Stomach smooth muscle (tissue), 2 donors: ENCODE data around the gene REELD1.

Experiments
- H3K27ac ChIP-seq: one replicate; pipeline ENCODE4 v1.7.0; 2013; ENCODE audit warnings: mild to moderate bottlenecking, low read length, inconsistent platforms
- H3K27me3 ChIP-seq, 2 donors: one replicate each; pipeline ENCODE4 v1.7.0; 2013; ENCODE audit warnings: low read length in 2 of 2; ENCODE audit not compliant: insufficient read depth in 2 of 2, control insufficient read depth in 1 of 2
- H3K36me3 ChIP-seq, 2 donors: one replicate each; pipeline ENCODE4 v1.7.0; 2013; ENCODE audit warnings: low read length in 2 of 2; ENCODE audit not compliant: control insufficient read depth in 2 of 2, insufficient read depth in 2 of 2
- H3K4me1 ChIP-seq: one replicate; pipeline ENCODE4 v1.7.0; 2013; ENCODE audit warnings: low read length; ENCODE audit not compliant: control insufficient read depth, insufficient read depth
- H3K4me3 ChIP-seq, 2 donors: one replicate each; pipeline ENCODE4 v1.7.0; 2013; ENCODE audit warnings: low read length in 2 of 2
- H3K9ac ChIP-seq, 2 donors: one replicate each; pipeline ENCODE4 v1.7.0; 2013; ENCODE audit warnings: low read length in 2 of 2, mild to moderate bottlenecking in 1 of 2
- H3K9me3 ChIP-seq, 2 donors: one replicate each; pipeline ENCODE4 v1.7.0; 2013; ENCODE audit warnings: low read length in 2 of 2; ENCODE audit not compliant: control insufficient read depth in 2 of 2
- donor health status: healthy.
- donor health status: Pancreatic carcinoma.

The REELD1 gene

GRCh38 chr4:146222313-146222712 lies 8.0 kb downstream of the REELD1 start:
- Histone ChIP-seq H3K9ac (no peak overlapping the region), H3K4me3 (no peak overlapping the region), H3K27me3 (no peaks in the 10 kb centered on the region), H3K9me3 (no peaks in the 10 kb centered on the region), H3K4me1 (no peaks in the 10 kb centered on the region), H3K27ac (no peak overlapping the region), H3K36me3 (no peaks in the 10 kb centered on the region)

- Histone ChIP-seq H3K9ac (no peak overlapping the region), H3K36me3 (no peaks in the 10 kb centered on the region), H3K4me1 (no peaks in the 10 kb centered on the region), H3K9me3 (no peaks in the 10 kb centered on the region), H3K27ac (no peak overlapping the region), H3K4me3 (no peak overlapping the region), H3K27me3 (no peaks in the 10 kb centered on the region)
Measured at GRCh38 chr4:146224326-146224966, 10.1 kb downstream of the REELD1 start.

DNA sequence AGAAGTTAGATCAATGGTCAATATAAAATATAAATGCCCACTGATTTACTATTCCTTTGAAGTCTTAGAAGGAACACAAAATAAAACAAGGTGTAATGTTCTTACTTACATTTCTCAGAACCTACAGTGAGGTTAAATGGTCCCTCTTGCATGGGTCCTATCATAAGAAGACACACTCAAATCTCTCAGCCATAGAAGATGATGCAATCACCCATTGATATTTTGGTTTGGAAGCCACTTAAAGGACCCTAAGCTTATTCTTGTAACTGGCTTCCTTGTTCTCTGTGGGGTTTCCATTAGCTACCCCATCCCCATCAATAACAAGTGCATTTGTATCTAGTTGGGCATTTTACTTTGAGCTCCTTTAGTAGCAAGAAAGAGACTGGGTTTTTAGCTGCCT lies 15.1 kb downstream of the REELD1 start:
- Histone ChIP-seq H3K27ac (no peak overlapping the region), H3K9ac (no peak overlapping the region), H3K9me3 (peaks cover 0 to 9% of the 10 kb centered on the region in 2 donors)

GRCh38 chr4:146232131-146232722 lies 17.9 kb downstream of the REELD1 start:
- Histone ChIP-seq H3K4me3 (no peak overlapping the region), H3K9ac (no peak overlapping the region), H3K9me3 (peaks cover 0 to 9% of the 10 kb centered on the region in 2 donors), H3K36me3 (no peaks in the 10 kb centered on the region), H3K27ac (no peak overlapping the region), H3K4me1 (no peaks in the 10 kb centered on the region), H3K27me3 (no peaks in the 10 kb centered on the region)

More for the DNA sequence above, 15.1 kb downstream of the REELD1 start:
- Histone ChIP-seq H3K27me3 (no peaks in the 10 kb centered on the region), H3K4me1 (no peaks in the 10 kb centered on the region), H3K36me3 (no peaks in the 10 kb centered on the region), H3K4me3 (no peak overlapping the region)

GRCh38 chr4:146235654-146236177 lies 21.4 kb downstream of the REELD1 start:
- Histone ChIP-seq H3K4me1 (no peaks in the 10 kb centered on the region), H3K27me3 (no peaks in the 10 kb centered on the region), H3K4me3 (no peak overlapping the region), H3K9me3 (peaks cover 0 to 9% of the 10 kb centered on the region in 2 donors), H3K36me3 (no peaks in the 10 kb centered on the region), H3K27ac (no peak overlapping the region), H3K9ac (no peak overlapping the region)

DNA sequence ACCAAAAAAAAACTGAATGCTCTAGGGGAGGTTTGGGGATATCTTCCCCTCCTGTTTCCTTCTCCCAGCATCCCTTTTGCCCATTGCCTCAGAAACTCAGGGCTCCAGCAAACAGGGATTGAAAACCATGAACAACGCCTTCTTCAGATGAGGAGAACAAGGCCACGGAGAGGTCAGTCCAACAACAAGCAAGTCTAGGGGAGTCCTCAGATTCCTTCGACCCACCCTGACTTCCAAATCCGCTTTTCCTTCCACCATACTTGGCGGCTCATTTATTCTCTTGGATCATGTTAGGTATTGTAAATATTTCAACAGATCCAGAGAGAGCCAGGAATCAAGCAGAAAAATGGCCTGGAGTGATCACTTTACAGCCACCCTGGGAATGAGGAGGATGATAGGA lies 21.9 kb downstream of the REELD1 start:
- Histone ChIP-seq H3K9me3 (peaks cover 0 to 9% of the 10 kb centered on the region in 2 donors), H3K36me3 (no peaks in the 10 kb centered on the region), H3K4me1 (peaks cover under 1% of the 10 kb centered on the region), H3K4me3 (no peak overlapping the region), H3K27ac (no peak overlapping the region), H3K27me3 (no peaks in the 10 kb centered on the region), H3K9ac (no peak overlapping the region)

DNA sequence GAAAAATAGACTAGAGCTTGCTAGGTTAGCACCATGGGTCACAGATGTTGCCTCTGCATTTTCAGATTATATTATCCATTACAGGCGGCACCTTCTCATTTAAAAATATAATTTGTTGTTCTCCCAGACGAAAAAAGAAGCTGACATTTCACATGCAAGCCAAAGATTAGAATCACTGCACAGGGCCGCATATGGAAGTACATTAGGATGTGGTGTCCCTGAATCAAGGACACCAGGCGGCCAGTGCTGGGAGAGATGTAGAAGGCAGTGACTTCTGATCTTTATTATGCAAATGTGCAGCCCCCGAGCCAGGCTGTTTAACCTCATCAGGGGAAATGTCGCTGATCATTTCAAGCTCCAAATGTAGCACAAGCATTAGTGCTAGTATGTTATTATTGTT lies 22.8 kb downstream of the REELD1 start:
- peaks cover 6% of the 10 kb centered on the region for H3K4me1 ChIP-seq
- no peak overlapping the region for H3K27ac ChIP-seq
- H3K9ac ChIP-seq: no peak overlapping the region
- H3K4me3 ChIP-seq: no peak overlapping the region
- no peaks in the 10 kb centered on the region for H3K27me3 ChIP-seq
- H3K36me3 ChIP-seq: no peaks in the 10 kb centered on the region
- peaks cover 0 to 5% of the 10 kb centered on the region in 2 donors for H3K9me3 ChIP-seq

- Histone ChIP-seq H3K9me3 (no peaks in the 10 kb centered on the region), H3K4me3 (no peak overlapping the region), H3K9ac (no peak overlapping the region), H3K27ac (no peak overlapping the region), H3K27me3 (no peaks in the 10 kb centered on the region), H3K36me3 (no peaks in the 10 kb centered on the region), H3K4me1 (peaks cover 12% of the 10 kb centered on the region)
Measured at GRCh38 chr4:146238107-146238506, 23.8 kb downstream of the REELD1 start.

DNA sequence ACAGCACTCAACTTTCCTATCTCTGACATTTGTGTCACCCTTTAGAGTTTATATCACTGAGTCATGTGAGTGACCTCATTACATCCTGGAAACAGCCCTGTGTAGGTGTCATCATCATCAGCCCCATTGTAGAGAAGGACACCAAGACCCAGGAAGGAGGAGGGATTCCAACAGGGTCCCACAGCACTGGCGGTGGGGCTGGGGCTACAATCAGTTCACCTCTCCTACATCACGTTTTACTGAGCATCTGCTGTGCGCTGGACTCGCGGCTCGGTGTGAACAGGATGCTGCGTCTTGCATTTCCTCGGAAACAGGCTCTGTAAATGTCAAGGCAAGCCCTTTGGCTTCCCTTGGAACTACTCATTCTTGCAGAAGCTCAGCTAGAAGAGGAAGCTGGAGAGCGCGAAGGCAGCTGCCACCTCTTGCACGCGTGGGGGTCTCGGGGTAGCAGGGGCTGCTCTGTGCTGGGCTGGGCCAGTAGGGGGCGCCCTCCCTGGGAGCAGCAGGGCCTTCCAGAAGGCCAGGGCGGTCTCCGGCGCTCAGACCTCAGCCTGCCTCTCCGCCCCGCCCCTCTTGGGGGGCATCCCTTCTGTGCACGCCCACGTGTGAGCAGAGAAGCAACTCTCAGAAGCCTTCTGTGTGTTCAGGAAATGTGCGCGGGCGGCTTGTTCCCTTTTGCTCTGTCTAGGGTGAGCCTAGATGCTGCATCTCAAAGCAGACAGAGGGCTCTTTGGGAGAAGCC lies 29.0 kb downstream of the REELD1 start:
- Histone ChIP-seq H3K4me3 (no peak overlapping the region), H3K4me1 (peaks cover 33% of the 10 kb centered on the region), H3K9me3 (no peaks in the 10 kb centered on the region), H3K27me3 (no peaks in the 10 kb centered on the region), H3K9ac (no peak overlapping the region), H3K27ac (no peak overlapping the region), H3K36me3 (no peaks in the 10 kb centered on the region)

DNA sequence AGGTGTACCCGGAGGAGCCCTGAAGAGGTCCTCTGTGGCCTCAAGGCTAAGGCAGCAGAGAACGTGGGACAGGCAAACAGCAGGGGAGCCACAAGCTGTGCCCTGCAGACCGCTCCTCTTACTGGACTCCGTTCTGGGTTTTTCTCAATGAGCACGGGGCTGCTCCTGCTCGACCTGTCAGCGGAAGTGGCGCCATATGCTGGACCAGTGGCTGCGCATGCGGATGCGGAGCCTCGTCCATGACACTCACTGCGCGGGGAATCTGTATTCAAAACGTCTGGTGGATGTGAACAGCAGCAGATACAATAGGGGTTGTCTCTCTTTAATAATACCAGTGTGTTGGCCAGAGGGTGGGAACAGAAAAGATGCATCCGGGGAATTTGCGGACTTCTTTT lies 29.5 kb downstream of the REELD1 start:
- Histone ChIP-seq H3K4me3 (no peak overlapping the region), H3K9ac (no peak overlapping the region), H3K36me3 (no peaks in the 10 kb centered on the region), H3K27ac (no peak overlapping the region), H3K27me3 (no peaks in the 10 kb centered on the region), H3K9me3 (no peaks in the 10 kb centered on the region), H3K4me1 (peaks cover 33% of the 10 kb centered on the region)
